Stimulated activated CD4-positive, alpha-beta T cell treated with anti-CD3 and anti-CD28 coated beads, Interleukin-12 subunit alpha, Interleukin-12 subunit beta, amount 100 ng/mL, for 48 hours (primary cell): ENCODE measurements around the gene CLRN3.

Source experiments
- DNase-seq, 3 donors: peaks; one replicate each; pipeline ENCODE4 v3.0.0-alpha.2; 2020; ENCODE audit warnings: low read depth in 2 of 3, low spot score in 1 of 3

The CLRN3 gene

GRCh38 chr10:127892743-127893142 lies at the start of gene CLRN3:
Gene CLRN3, minus strand, starts transcription at chr10:127892941. Its CDS starts 157 bp downstream, at chr10:127892784.
- DNase-seq, result no peak

GRCh38 chr10:127940866-127941640 lies 48.3 kb upstream of the CLRN3 start:
- DNase-seq, result no peak

GRCh38 chr10:127939786-127940330 lies 47.1 kb upstream of the CLRN3 start:
- DNase-seq, result no peak

- no peak for DNase-seq
These were observed 45.2 kb upstream of the CLRN3 start for GRCh38 chr10:127937915-127938463.

- DNase-seq, result no peak
These were observed 44.3 kb upstream of the CLRN3 start for GRCh38 chr10:127937069-127937468.

GRCh38 chr10:127935071-127935561 lies 42.4 kb upstream of the CLRN3 start:
- DNase-seq, result no peak

GRCh38 chr10:127934383-127934782 lies 41.6 kb upstream of the CLRN3 start:
- no peak for DNase-seq

GRCh38 chr10:127933271-127933670 lies 40.5 kb upstream of the CLRN3 start:
- DNase-seq, result no peak

GRCh38 chr10:127932521-127933270 lies 40.0 kb upstream of the CLRN3 start:
- no peak for DNase-seq

GRCh38 chr10:127928021-127928806 lies 35.5 kb upstream of the CLRN3 start:
- DNase-seq, result no peak

- no peak for DNase-seq
These were observed 33.7 kb upstream of the CLRN3 start for GRCh38 chr10:127926455-127926854.

- DNase-seq, result no peak
These were observed 32.9 kb upstream of the CLRN3 start for GRCh38 chr10:127925471-127926207.

- no peak for DNase-seq
These were observed 30.9 kb upstream of the CLRN3 start for GRCh38 chr10:127923646-127924045.

- no peak for DNase-seq
These were observed 30.1 kb upstream of the CLRN3 start for GRCh38 chr10:127922675-127923366.

GRCh38 chr10:127922206-127922605 lies 29.5 kb upstream of the CLRN3 start:
- no peak for DNase-seq

- no peak for DNase-seq
These were observed 29.0 kb upstream of the CLRN3 start for GRCh38 chr10:127921753-127922145.

- DNase-seq, result no peak
These were observed 28.5 kb upstream of the CLRN3 start for GRCh38 chr10:127921075-127921752.

- DNase-seq, result no peak
These were observed 27.7 kb upstream of the CLRN3 start for GRCh38 chr10:127920306-127921074.
